HG03521 (cell line): Measurements from ENCODE around the gene SMIM20.
"Not testable (repeated sequence)": the region's sequence is repeated elsewhere in the genome, so short reads cannot be mapped to it uniquely, and the experiment has no call there.

Experiments
- ATAC-seq: cut with Tn5 transposase; IDR thresholded peaks from one replicate; pipeline ENCODE4 v1.9.1; 2021; ENCODE audit warnings: mild to moderate bottlenecking, moderate library complexity; ENCODE audit not compliant: unreplicated experiment

SMIM20 gene

DNA sequence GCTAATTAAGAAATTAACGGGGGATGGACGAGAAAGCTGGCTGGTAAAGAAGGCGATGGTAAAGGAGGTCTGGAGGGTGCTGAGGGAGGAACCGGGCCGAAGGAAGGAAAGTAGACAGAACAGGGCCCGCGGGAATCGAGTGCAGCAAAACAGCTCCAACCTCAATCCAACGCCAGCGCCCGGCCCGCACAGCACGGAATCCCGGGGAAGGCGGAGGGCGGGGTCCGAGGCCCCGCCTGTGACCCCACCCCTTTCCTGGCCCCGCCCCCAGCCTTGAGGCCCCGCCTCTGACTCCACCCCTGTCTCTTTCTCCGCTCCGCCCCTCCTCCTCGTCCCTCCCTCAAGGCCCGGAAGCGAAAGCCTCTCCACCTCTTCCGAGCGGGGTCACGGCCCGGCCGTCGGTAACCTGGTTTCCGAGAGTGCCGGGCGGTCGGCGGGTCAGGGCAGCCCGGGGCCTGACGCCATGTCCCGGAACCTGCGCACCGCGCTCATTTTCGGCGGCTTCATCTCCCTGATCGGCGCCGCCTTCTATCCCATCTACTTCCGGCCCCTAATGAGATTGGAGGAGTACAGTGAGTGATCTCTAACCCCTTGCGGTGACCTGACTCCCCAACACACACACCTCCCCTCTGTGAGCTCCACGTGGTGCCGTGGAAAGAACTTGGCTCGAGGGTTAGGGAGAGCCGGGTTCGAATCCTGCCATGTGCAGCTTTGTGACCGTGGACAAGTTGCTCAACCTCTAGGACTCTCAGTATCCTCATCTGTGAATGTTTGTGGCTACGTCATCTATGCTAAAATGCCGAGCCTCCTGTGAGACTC, at the start of gene SMIM20:
TSS of gene SMIM20 (plus strand) at position 370 of the 819 bp plus-strand sequence. CDS start at position 464, 94 bp downstream.
- peak; percentile 94 for ATAC-seq

DNA sequence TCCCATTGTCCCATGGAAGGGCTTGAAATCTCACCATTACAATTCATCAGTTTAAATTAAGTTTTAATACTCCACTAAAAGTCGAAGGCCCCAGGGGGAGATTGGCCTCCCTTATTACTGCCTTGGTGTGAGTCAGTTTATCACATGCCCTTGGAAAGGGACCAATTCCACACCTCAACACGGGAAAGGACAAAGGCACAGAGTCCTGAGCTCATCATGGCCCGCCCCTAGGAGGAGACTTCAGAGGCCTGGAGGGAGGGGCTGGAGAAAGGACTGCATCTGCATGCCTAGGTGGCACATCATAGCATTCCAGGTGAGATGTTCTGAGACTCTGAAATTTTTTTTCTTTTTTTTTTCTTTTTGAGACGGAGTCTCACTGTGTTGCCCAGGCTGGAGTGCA, 48.4 kb upstream of the SMIM20 start:
- no peak for ATAC-seq

DNA sequence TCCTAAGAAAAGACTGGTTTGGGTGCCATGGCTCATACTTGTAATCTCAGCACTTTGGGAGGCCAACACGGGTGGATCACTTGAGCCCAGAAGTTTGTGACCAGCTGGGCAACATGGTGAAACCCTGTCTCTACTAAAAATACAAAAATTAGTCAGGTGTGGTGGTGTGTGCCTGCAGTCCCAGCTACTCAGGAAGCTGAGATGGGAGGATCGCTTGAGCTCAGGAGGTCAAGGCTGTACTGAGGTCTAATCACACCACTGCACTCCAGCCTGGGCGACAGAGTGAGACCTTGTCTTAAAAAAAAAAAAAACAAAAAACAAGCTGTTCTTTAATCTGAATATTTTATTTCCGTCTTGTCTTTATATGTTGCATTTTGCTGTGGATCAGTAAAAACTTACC, 47.6 kb upstream of the SMIM20 start:
- ATAC-seq, result not testable (repeated sequence)

DNA sequence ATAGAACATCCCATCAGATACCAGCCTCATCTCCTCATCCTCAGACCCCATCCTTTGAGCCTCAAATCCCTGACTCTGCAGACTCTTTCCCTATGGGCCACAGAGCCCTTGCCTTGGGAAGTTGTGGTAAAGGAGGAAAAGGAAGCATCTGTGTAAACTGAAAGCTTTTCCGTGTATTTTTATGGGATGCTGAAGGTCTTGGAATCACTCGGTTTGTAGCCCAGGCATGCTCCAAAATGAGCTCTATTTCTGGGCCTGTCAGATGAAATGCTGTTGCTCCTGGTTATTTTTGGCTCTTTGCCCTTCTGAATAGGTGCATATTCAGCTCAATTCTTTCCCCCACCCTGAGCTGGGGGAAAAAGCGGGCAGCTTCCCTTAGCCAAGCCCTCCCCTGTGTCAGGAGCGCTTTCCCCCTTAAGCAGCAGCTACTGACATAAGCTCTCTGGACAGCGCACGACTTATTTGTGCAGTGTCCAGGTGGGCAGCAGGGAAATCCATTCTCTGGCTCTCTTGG, 46.2 kb upstream of the SMIM20 start:
- no peak for ATAC-seq

DNA sequence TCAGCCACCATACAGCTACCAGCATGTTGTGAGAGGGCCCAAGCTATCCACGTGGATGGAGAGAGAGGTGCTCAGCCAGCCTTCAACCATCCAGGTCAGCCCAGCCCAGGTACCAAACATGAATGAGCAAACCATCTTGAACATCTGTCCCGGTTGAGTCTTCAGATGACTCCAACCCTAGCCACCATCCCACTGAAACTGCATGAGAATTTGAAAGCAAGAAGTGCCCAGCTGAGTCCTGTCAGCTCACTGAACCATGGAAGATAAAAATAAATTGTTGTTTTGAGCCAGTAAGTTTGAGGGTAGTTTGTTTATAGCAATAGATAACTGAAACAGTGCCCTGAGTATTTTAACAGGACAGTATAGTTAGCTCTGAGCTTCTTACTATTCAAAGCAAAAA, 43.9 kb upstream of the SMIM20 start:
- ATAC-seq, result peak; percentile 43

DNA sequence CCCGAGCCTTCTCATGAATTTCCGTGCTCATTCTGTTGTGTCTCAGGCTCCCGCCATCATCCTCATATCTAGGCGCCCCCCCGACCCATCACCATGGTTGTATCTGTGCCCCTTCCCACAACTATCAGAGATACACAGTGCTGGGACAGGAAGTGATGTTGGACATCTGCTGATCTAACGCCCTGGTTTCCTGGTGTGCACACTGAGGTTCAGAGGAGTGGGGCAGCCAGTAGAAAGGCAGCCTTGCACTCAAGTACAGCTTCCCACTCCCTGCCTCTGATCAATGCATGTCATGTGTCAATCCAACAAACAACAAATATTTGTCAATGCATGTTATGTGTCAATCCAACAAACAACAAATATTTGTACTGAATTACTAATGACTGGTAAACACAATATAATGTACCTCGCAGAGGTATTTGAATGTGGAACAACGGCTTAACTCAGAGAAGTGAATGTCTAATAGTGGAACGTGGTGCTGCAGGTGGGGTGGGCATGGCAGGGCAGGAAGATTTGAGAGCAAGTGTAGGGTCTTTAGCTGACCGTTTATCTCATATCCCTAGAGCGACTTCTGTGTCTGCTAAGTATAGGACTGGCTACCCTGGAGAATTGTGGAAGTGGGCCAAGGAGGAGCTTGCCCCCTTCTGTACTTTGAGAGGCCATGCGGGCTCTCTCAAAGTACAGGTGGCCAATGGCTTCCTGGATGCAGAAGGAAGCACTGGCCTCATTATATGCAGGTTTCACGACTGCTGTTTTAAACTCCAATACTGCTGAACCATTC, 41.0 kb upstream of the SMIM20 start:
- no peak for ATAC-seq

DNA sequence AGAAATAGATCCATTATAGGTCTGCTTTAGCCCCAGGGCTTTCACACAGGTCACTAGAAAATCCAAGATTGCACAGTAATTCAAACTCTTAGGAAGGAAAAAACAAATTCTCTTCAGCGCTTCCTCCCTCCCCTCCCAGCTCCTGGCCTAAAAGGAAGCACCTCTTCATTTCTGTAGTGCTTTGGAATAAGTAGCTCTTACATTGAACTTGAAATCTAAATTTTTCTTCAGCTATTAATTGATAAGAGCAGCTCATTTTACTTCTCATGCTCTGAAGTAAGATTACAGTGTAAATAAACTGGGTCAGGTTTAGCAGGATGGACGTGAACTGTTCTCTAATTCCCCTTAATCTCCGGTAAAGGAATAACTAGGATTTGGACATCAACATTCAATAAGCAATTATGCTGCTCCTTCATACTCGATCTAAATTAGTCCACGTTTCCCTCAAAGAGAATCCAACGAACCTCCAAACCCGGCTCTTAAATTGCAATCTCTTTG, 40.3 kb upstream of the SMIM20 start:
- ATAC-seq, result no peak

DNA sequence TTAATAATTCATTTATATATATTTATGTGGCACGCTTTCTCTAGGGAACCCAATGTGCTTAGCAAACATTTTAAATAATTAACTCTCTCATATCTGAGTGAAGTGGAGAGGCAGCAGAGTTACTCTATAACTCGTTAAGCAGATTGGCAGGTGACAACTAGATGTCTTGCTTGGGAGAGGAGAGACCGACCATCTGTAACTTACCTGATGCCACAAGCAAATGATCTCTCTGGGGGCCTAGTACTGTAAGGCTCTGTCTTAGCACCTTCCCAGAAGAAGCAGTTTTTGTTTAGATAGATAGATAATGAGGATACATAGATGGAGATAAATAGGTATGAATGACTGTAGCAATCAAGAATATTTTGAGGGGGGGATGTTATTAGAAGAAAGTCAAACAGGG, 39.4 kb upstream of the SMIM20 start:
- ATAC-seq, result no peak

DNA sequence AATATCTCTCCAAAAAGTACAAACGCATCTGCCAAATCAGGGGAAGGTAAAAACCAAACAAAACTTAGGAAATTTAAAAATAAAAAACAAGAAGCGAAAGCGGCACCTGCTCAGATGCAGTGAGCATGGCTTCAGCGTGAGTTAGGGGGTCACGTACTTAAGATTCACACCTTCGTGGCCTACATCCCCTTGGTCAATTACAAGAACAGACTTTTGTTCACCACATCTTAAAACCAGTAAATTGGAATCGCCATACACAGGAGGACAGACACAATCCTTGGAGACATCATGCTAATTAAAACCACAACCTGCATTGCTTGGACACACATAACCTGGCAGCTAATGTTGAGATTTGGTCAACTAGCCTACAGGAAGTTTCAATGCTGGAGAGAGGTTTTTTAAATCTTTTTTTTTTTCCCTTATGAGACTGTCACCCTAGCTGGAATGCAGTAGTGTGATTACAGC, 38.7 kb upstream of the SMIM20 start:
- peak; percentile 50 for ATAC-seq

DNA sequence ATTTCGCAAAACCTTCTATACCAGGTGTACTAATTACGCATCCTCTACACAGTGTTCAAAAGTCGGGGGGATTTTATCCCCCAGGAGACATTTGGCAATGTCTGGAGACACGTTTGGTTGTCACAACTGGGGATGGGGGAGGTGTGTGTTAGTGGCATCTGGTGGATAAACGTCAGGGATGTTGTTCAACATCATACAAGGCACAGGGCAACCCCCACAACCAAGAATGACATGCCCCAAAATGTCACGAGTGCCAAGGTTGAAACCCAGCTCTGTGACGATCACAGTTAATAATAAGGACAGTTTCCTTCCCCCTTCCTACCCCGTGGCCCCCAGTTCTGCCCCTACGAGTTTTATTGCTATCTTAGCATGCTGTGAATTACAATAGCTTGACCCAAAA, 35.3 kb upstream of the SMIM20 start:
- no peak for ATAC-seq

DNA sequence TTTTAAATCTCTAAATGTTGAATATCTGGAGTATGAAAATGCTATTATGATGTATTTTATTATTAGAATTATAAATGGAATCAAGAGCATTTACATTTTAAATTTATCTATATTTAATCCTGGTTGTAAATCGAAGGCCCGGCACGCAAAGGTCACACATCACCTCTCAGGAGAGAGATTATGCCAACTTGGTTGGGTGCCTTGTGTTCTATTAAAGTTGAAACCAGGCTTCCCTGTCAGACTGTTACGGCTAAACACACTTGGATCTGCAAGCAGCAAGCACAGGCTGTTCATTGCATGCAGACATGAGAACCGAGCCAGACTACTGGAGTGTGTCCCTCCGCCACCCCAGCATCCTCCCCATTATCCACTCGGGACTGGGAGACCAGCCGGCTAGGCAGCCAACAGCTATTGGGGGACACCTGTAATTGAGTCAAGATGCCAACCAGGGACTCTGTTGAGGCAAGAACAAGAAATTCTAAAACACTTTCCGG, 34.9 kb upstream of the SMIM20 start:
- no peak for ATAC-seq

DNA sequence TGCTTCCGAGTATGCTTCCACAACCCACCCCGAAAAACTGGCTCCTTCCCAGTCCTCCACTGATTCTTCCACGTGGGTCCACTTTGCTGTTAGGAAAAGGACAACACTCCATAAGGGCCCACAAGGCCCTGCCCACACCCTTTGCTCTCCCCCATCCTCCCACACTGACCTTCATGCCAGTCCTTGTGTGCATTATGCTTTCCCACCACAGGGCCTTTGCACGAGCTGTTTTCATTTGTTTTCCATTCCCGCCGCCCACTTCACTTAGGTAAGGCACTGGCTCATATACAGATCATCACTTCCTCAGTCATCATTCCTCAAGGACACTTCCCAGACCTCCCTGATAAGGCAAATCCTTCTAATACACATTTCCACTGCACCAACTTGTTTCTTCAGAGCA, 34.4 kb upstream of the SMIM20 start:
- ATAC-seq, result no peak

DNA sequence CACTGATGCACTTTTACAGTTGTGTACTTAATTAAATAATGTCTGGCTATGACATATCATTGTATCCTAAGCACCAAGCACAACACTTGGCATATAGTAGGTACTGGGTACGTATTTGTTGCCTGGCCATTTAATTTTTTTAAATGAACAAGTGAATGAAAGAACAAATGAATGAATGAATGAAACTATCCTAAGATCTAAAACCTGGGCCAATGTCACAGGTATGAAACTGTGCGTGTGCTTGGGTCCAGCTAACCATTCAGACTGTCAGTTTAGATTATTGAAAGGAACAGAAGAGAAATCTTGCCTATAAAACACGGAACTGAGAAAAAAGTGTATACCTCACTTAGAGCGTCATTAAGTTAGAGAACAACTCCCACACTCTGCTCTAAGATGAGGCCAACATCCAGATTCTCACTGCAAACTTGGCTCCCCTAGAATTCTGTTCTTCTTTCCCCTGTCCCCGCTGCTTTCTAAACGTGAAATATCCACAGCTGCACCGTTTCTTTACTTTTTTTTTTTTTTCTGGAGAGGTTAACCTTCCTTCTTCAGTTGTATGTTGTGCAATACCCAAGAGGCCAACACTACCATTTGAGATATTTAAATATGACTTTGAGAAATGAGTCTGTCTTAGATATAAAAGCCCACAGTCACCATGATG, 33.9 kb upstream of the SMIM20 start:
- peak; percentile 49 for ATAC-seq

DNA sequence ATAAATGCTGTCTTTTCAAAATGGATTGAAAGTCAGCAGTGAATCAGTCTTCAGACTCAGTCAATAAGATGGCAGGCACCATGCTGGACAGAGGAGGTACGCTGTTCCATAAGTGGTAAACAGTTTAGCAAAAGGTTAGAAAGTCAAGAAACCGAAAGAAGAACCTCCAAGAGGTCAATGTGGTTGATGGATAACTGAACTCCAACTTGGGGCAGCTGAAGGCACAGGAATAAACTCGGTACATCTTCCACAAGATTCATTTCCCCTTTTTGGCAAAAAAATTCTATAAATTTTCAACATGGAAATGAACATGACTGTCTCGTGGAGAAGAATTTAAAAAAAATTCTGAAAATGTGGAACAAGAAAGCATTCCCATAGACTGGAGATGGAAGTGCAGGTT, 32.8 kb upstream of the SMIM20 start:
- no peak for ATAC-seq

DNA sequence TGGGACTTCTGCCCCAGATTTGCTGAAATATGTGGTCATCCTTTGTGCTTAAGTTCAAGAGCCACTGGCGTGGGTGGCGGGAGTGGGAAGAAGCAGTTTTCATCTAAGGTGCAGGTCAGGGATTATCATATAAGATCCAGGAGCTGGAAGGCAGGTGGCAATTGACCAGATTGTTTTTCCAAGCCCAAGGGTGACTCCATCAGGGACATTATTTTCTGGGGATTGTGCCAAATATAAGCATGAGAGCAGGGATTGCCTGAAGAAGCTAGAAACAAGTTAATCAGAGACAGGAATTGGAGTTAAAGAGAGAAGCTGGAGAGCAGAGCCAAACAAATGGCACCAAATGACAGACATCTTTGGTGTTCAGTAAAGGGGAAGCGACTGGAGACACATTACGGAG, 31.8 kb upstream of the SMIM20 start:
- ATAC-seq, result no peak

DNA sequence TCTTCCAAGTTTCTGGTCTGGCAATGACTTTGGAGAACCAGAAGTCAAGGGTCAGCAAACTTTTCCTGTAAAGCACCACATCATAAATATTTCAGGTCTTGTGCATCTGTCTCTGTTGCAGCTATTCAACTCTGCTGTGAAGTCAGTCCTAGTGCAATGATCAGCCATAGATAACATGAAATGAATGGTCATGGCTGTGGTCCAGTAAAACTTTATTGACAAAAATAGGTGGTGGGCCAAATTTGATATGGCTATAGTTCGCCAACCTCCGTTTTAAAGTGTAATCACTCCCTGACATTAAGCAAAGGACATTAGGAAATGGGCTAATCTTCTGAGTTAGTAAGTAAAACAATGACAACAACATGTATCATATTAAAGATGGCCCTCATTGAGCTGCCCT, 30.5 kb upstream of the SMIM20 start:
- ATAC-seq, result no peak

DNA sequence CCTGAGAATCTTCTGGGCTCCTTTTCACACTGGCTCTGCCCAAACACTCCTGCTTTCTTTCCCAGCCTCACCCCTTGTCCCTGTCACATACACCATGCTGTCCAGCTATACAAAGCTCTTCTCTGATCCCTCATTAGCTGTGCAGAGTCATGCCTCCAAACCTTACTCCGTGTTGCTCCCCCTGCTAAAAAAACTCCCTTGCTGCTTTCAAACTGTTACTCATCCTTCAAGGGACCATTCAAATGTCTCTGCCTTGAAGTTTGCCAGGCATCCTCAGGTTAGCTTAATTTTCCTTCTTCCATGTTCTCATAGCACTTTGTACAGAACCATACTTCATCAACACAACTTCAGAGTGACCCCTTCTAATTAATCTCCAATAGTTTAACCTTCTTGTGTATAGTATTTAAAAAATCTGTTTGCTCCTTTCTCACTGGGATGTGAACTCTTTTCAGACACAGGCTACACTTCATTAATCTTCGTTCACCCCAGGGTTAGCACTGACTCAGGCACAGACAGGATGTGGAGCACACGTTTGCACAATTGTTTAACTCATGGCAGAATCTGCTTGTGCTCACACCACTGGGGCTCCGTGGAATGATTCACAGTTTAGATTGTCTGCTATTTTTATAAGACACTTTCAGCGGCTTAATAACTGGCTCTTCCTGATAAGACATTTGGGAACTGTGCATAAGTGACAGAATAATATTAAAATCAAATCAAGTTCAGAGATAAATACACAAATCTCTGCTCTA, 29.8 kb upstream of the SMIM20 start:
- ATAC-seq, result no peak

DNA sequence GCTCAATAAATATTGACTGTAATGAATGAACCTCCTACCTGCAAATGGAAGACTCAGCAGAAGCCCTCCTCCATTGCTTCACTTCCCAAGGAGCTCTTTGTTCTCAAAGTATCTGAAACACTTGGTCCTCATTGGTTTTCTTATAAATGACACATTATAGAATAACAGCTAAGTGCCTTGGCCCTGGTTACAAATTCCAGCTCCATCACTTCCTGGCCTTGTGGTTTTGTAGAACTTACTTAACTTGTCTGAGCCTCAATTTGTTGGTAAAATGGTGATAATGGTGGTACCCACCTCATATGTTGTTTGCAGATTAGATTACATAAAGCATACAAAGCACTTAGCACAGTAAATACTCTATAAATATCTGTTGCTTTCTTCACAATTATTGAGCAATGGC, 25.2 kb upstream of the SMIM20 start:
- ATAC-seq, result no peak

DNA sequence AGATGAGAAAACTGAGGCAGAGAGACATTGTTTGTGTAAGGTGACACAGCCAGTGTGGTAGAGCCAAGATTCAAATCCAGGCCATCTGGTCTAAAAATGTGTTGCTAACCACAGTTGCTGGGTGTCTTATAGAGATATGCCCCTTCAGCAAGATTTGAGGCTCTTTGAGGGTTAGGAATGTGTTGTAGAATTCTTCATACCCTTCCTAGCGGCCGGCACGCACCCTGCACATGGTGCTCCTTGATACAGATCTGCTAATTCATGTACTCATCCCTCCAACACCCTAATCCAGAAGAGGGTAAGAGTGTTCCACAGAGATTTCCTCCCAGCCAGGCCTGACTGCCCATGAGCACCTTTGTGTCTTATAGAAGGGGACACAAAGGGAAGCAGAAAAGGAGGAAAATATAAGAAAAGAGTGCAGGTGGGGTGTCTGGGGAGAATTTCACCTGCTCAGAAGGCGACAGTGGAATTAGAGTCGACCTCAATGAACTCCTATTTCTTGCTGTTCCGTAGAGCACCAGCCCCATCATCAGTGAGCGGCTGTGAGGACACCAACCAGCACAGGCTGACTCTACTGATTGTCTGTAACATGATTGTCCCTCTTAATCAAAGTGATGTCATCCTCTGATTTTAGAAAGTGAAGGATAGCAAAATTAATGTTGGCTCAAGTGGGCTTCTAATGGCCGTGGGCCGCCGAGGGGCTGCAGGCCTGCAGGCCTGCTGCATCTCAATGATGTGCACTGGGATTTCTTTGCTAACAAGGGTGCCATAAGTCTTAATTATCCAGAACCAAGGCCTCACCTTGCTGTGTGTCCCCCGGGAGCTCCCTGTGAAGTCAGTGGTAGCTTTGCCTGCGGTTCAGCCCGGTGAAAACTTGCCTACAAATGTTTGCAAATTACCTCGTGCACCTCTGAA, 24.2 kb upstream of the SMIM20 start:
- ATAC-seq, result no peak
